LNCAP (cell line): Measurements from ENCODE around the gene HMCN2.

ENCODE experiments used
- TF ChIP-seq, protein P1 (sequence below): fragments of 450-650 bp; IDR thresholded peaks from 2 replicates; pipeline ENCODE4 v1.5.1; 2017; ENCODE audit warnings: mild to moderate bottlenecking

HMCN2 gene

GRCh38 chr9:130422546-130422945 is 157.0 kb downstream of the HMCN2 start:
- TF ChIP-seq, protein P1, sequence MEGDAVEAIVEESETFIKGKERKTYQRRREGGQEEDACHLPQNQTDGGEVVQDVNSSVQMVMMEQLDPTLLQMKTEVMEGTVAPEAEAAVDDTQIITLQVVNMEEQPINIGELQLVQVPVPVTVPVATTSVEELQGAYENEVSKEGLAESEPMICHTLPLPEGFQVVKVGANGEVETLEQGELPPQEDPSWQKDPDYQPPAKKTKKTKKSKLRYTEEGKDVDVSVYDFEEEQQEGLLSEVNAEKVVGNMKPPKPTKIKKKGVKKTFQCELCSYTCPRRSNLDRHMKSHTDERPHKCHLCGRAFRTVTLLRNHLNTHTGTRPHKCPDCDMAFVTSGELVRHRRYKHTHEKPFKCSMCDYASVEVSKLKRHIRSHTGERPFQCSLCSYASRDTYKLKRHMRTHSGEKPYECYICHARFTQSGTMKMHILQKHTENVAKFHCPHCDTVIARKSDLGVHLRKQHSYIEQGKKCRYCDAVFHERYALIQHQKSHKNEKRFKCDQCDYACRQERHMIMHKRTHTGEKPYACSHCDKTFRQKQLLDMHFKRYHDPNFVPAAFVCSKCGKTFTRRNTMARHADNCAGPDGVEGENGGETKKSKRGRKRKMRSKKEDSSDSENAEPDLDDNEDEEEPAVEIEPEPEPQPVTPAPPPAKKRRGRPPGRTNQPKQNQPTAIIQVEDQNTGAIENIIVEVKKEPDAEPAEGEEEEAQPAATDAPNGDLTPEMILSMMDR: no peak

DNA sequence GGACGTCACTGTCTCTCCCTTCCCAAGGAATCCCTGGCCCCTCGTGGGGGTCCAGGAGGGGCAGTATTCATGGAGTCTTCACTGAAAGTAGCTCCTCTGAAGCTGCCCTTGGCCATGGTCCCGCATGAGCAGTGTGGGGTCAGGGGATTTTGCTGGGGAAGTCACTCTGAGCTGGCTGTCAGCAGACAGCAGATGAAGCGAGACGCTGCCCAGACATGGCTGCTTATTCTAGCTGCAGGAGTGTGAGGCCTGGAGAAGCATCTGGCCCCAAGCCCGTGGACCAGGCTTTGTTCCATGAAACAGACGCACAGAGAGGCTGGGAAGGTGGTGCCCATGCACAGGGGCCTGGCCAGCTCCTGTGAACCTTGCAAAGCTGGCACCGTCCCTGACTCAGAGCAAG is 157.7 kb downstream of the HMCN2 start:
- TF ChIP-seq, protein P1: no peak

GRCh38 chr9:130424595-130425454 is 159.3 kb downstream of the HMCN2 start:
- TF ChIP-seq, protein P1: no peak

DNA sequence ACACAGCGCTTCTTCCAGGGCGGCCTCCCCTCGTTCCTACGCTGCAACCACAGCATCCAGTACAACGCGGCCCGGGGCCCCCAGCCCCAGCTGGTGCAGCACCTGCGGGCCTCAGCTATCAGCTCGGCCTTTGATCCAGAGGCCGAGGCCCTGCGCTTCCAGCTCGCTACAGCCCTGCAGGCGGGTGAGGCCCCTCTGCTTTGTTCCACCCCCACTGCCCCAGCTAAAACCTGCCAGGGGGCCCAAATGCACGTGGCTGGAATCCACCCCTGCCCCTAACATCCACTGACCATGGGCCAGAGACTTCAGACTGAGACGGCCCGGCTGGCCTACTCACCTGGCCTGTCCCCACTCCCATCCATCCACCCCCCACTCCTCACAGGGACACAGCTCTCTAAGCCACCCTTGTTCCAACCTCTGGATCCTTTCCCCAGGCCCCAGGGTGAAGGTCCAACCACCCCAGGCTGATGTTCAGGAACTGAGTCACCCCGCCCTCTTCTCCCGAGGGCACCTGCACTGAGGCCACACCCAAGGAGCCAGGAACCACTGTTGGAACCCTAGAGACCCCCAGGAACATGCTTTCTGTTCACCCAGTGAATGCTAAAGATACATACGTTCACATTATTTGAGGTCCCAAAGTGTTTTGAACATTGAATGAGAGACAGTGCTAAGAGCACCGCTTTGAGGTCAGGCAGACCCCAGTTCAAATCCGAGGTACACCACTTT is 160.3 kb downstream of the HMCN2 start:
- TF ChIP-seq, protein P1: no peak

DNA sequence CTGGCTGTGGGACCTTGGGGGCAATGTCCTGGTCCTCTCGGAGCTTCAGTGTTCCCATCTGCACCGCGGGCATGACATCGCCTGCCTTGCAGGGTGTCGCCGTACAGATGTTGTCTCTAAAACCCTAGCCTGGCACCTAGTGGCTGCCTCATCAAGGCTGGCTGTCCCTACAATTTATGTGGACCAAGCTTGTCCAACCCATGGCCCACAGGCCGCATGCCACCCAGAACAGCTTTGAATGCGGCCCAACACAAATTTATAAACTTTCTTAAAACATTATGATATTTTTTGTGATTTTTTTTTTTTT is 160.9 kb downstream of the HMCN2 start:
- TF ChIP-seq, protein P1: no peak

- TF ChIP-seq, protein P1: no peak
These were observed 161.3 kb downstream of the HMCN2 start for GRCh38 chr9:130426883-130427282.

DNA sequence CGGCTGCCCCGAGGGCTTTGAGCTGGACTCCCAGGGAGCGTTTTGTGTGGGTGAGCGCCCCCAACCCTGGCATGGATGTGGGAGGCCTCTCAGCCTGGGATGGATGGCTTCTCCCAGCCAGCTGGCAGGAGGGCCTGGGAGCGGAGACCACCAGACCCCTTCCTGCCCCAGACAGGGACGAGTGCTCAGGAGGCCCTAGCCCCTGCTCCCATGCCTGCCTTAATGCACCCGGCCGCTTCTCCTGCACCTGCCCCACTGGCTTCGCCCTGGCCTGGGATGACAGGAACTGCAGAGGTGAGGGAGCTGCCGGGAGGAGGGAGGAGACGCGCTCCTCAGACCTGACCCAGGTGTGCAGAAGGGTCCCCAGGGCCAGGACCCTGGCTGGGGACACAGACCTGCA is 161.8 kb downstream of the HMCN2 start:
- TF ChIP-seq, protein P1: no peak
